Testis (tissue), 2 donors: Measurements from ENCODE around the gene SYK.

Experiments
- CTCF ChIP-seq, 3 experiments: fragments of 450-650 bp in 2 of 3; fragments of 200-600 bp in 1 of 3; sonication (generic) in 1 of 3; IDR thresholded peaks; one replicate each; pipeline ENCODE4 v1.5.1; 2016 to 2019; ENCODE audit warnings: antibody characterized with exemption in 3 of 3, mild to moderate bottlenecking in 2 of 3, moderate library complexity in 1 of 3
- POLR2A ChIP-seq: fragments of 450-650 bp; IDR thresholded peaks from one replicate; pipeline ENCODE4 v1.6.1; 2017; ENCODE audit warnings: antibody characterized with exemption, mild to moderate bottlenecking, moderate library complexity

GRCh38 chr9:90822866-90823265 is 21.2 kb downstream of the SYK start:
- no peak for TF ChIP-seq CTCF (IDR thresholded peaks at IDR 0.05)
- TF ChIP-seq POLR2A = no peak
